HEK293 (cell line): Measurements from ENCODE around the gene MTERF1.

Experiments
- CTCF ChIA-PET: fragments of 350-600 bp; formaldehyde crosslinking; extraction: SDS; loops from one replicate; lab custom pipeline; 2021; ENCODE audit warnings: antibody characterized with exemption; lab: Yijun Ruan, JAX
- POLR2A ChIA-PET: fragments of 300-600 bp; formaldehyde crosslinking; extraction: SDS; loops from one replicate; lab custom pipeline; 2020; ENCODE audit warnings: antibody characterized with exemption, inconsistent platforms; lab: Yijun Ruan, JAX
- H3K27ac ChIP-seq: fragments of 200-500 bp; sonication (Bioruptor generic); 2 replicates; pipeline ENCODE4 v1.5.1; 2014; ENCODE audit warnings: low read depth, low read length, control low read depth, inconsistent platforms; ENCODE audit errors: extremely low read depth
- H3K36me3 ChIP-seq, 2 experiments: fragments of 200-500 bp in 1 of 2; sonication (Bioruptor generic) in 1 of 2; 1 replicate in 1 of 2; 2 replicates in 1 of 2; pipeline ENCODE4 v1.5.1; 2014 to 2017; ENCODE audit warnings: inconsistent platforms in 2 of 2, low read length in 2 of 2; ENCODE audit not compliant: control insufficient read depth in 2 of 2, insufficient read depth in 1 of 2
- H3K4me1 ChIP-seq: fragments of 200-500 bp; sonication (Bioruptor generic); 2 replicates; pipeline ENCODE4 v1.5.1; 2014; ENCODE audit warnings: mild to moderate bottlenecking, low read length, inconsistent platforms; ENCODE audit not compliant: control insufficient read depth, insufficient read depth
- H3K4me3 ChIP-seq: 2 replicates; pipeline ENCODE4 v1.5.1; 2011; ENCODE audit warnings: low read depth, mild to moderate bottlenecking, control low read depth, low read length, moderate library complexity
- H3K9me3 ChIP-seq: fragments of 200-500 bp; sonication (Bioruptor generic); 2 replicates; pipeline ENCODE4 v1.5.1; 2014; ENCODE audit warnings: low read depth, low read length, inconsistent platforms; ENCODE audit not compliant: control insufficient read depth, insufficient read depth
- BCL11B ChIP-seq: fragments of 450-650 bp; formaldehyde crosslinking; IDR thresholded peaks from 2 replicates; pipeline ENCODE4 v1.5.1; 2016; ENCODE audit warnings: low read depth, missing biosample characterization, missing genetic modification characterization
- EGR2 ChIP-seq: fragments of 450-650 bp; formaldehyde crosslinking; IDR thresholded peaks from 2 replicates; pipeline ENCODE4 v1.5.1; 2016; ENCODE audit warnings: low read depth, missing biosample characterization, missing genetic modification characterization
- KLF10 ChIP-seq: fragments of 450-650 bp; IDR thresholded peaks from 2 replicates; pipeline ENCODE4 v1.5.1; 2018; ENCODE audit warnings: missing biosample characterization, mild to moderate bottlenecking, missing genetic modification characterization
- SP2 ChIP-seq: fragments of 450-650 bp; formaldehyde crosslinking; IDR thresholded peaks from 2 replicates; pipeline ENCODE4 v1.5.1; 2016; ENCODE audit warnings: missing biosample characterization, missing genetic modification characterization
- TRIM28 ChIP-seq: IDR thresholded peaks from 2 replicates; pipeline ENCODE4 v1.6.1; 2011; ENCODE audit warnings: low read length, control low read depth, borderline replicate concordance
- WT1 ChIP-seq: fragments of 450-650 bp; formaldehyde crosslinking; IDR thresholded peaks from 2 replicates; pipeline ENCODE4 v1.5.1; 2016; ENCODE audit warnings: missing biosample characterization, missing genetic modification characterization
- ZBTB20 ChIP-seq: fragments of 450-650 bp; formaldehyde crosslinking; IDR thresholded peaks from 2 replicates; pipeline ENCODE4 v1.5.1; 2016; ENCODE audit warnings: missing biosample characterization, missing genetic modification characterization
- ZBTB44 ChIP-seq: fragments of 450-650 bp; IDR thresholded peaks from 2 replicates; pipeline ENCODE4 v1.5.1; 2018; ENCODE audit warnings: missing biosample characterization, mild to moderate bottlenecking, missing genetic modification characterization
- ZIC2 ChIP-seq: fragments of 450-650 bp; formaldehyde crosslinking; IDR thresholded peaks from 2 replicates; pipeline ENCODE4 v1.5.1; 2016; ENCODE audit warnings: missing biosample characterization, missing genetic modification characterization
- ZNF169 ChIP-seq: fragments of 450-650 bp; formaldehyde crosslinking; IDR thresholded peaks from 2 replicates; pipeline ENCODE4 v1.5.1; 2016; ENCODE audit warnings: missing biosample characterization, missing genetic modification characterization
- ZNF311 ChIP-seq: fragments of 450-650 bp; formaldehyde crosslinking; IDR thresholded peaks from 2 replicates; pipeline ENCODE4 v1.5.1; 2017; ENCODE audit warnings: missing biosample characterization, missing genetic modification characterization, borderline replicate concordance
- ZNF391 ChIP-seq: fragments of 450-650 bp; formaldehyde crosslinking; IDR thresholded peaks from 2 replicates; pipeline ENCODE4 v1.5.1; 2016; ENCODE audit warnings: low read depth, missing biosample characterization, missing genetic modification characterization, borderline replicate concordance
- ZNF449 ChIP-seq: fragments of 450-650 bp; formaldehyde crosslinking; IDR thresholded peaks from 2 replicates; pipeline ENCODE4 v1.5.1; 2017; ENCODE audit warnings: missing biosample characterization, mild to moderate bottlenecking, missing genetic modification characterization, moderate library complexity
- ZNF473 ChIP-seq: fragments of 450-650 bp; formaldehyde crosslinking; IDR thresholded peaks from 2 replicates; pipeline ENCODE4 v1.5.1; 2017; ENCODE audit warnings: missing biosample characterization, missing genetic modification characterization
- ZNF510 ChIP-seq: fragments of 450-650 bp; formaldehyde crosslinking; IDR thresholded peaks from 2 replicates; pipeline ENCODE4 v1.5.1; 2018; ENCODE audit warnings: mild to moderate bottlenecking, missing genetic modification characterization, missing biosample characterization; ENCODE audit not compliant: insufficient replicate concordance
- ZNF518A ChIP-seq: fragments of 450-650 bp; formaldehyde crosslinking; conservative IDR thresholded peaks from 2 replicates; pipeline ENCODE4 v1.5.1; 2016; ENCODE audit warnings: low read depth, missing biosample characterization, missing genetic modification characterization
- ZNF621 ChIP-seq: fragments of 450-650 bp; formaldehyde crosslinking; IDR thresholded peaks from 2 replicates; pipeline ENCODE4 v1.5.1; 2017; ENCODE audit warnings: missing biosample characterization, missing genetic modification characterization
- TF ChIP-seq, protein P1 (sequence below): fragments of 450-650 bp; formaldehyde crosslinking; IDR thresholded peaks from 2 replicates; pipeline ENCODE4 v1.5.1; 2016; ENCODE audit warnings: missing biosample characterization, missing genetic modification characterization
- TF ChIP-seq, protein P2 (sequence below): fragments of 450-650 bp; formaldehyde crosslinking; IDR thresholded peaks from 2 replicates; pipeline ENCODE4 v1.5.1; 2016; ENCODE audit warnings: missing biosample characterization, missing genetic modification characterization
- TF ChIP-seq, protein P3 (sequence below): fragments of 450-650 bp; formaldehyde crosslinking; IDR thresholded peaks from 2 replicates; pipeline ENCODE4 v1.5.1; 2016; ENCODE audit warnings: missing biosample characterization, missing genetic modification characterization
- TF ChIP-seq, protein P4 (sequence below): sonication (generic); formaldehyde crosslinking; IDR thresholded peaks from 2 replicates; pipeline ENCODE4 v1.8.1; 2022; ENCODE audit warnings: mild to moderate bottlenecking, moderate library complexity, missing genetic modification reagents

MTERF1 gene

DNA sequence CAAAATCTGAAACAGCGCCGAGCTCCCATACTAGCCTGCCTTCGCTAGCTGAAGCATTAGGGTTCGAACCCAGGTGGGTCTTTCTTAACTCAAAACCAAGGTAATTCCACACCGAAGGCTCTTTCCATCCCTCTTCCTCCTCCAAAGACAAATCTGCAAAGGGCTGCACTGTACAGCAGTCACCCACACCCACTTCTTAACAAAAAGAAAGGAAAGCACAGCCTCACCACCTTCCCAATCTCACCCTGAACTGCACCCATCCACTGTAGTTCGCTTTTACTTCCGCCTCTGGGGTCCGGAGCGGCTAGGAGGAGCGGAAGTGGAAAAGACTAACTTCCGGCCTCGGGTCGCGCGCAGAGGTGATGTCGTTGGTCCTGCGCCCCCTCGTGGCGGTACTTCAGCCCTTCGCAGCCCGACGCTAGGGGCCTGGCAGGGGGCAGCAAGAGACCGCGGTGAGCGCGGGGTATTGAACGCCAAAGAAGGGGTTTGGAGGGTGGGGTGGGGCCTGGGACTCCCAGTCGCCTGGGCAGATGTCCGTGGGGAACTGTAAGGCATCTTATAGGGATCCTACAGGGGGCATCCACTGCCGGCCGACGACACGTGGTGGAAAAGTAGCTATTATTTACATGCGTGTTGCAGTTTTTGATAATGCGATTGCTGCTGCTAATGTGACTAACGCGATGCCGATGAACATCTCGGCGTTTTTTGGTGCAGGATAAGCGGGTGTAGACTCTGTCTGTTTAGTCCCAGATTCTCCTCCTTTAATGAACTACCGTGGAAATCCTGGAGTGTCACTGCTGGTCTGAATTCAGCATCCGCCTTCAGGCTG is at the start of gene MTERF1:
Gene MTERF1, minus strand, starts transcription at position 290 of the 829 bp plus-strand sequence. CDS start 619 bp downstream, outside the sequence.
- Histone ChIP-seq H3K27ac (peak within 1 kb of the TSS; percentile 1; the same call in 1 of the 2 replicates), H3K4me3 (peak within 1 kb of the TSS; percentile 72), H3K36me3 (peaks cover 0 to 23% of the 10 kb centered on the region in 2 experiments; a peak in 1 of 3 replicates), H3K9me3 (no peaks in the 10 kb centered on the region), H3K4me1 (peaks cover 14% of the 10 kb centered on the region)
- POLR2A ChIA-PET, result interaction anchor here (1.0 to 1.9 kb wide), 3 partner anchors 60 to 567 kb away, joined by 3 to 12 read pairs (median 10); partner anchors contain the start of genes AKAP9 and GATAD1
- CTCF ChIA-PET, result interaction anchor here (0.5 to 3.3 kb wide), 34 partner anchors 9 to 818 kb away, joined by 3 to 30 read pairs (median 4); partner anchors contain the start of genes AKAP9, CYP51A1 and GATAD1
- no peak for TF ChIP-seq KLF10 (tag by site-specific recombination)
- TF ChIP-seq, protein P1, sequence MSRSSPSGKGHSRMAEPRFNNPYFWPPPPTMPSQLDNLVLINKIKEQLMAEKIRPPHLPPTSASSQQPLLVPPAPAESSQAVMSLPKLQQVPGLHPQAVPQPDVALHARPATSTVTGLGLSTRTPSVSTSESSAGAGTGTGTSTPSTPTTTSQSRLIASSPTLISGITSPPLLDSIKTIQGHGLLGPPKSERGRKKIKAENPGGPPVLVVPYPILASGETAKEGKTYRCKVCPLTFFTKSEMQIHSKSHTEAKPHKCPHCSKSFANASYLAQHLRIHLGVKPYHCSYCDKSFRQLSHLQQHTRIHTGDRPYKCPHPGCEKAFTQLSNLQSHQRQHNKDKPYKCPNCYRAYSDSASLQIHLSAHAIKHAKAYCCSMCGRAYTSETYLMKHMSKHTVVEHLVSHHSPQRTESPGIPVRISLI (tag by site-specific recombination), result no peak
- TF ChIP-seq EGR2, result no peak
- no peak; the same call in 1 of the 2 replicates for TF ChIP-seq ZBTB44 (tag by site-specific recombination)
- TF ChIP-seq TRIM28, result no peak
- TF ChIP-seq, protein P2, sequence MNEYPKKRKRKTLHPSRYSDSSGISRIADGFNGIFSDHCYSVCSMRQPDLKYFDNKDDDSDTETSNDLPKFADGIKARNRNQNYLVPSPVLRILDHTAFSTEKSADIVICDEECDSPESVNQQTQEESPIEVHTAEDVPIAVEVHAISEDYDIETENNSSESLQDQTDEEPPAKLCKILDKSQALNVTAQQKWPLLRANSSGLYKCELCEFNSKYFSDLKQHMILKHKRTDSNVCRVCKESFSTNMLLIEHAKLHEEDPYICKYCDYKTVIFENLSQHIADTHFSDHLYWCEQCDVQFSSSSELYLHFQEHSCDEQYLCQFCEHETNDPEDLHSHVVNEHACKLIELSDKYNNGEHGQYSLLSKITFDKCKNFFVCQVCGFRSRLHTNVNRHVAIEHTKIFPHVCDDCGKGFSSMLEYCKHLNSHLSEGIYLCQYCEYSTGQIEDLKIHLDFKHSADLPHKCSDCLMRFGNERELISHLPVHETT (tag by site-specific recombination), result 0 out of 2 replicates have a peak, but pooled peaks have one; percentile 64
- peak; percentile 70 for TF ChIP-seq ZIC2 (tag by site-specific recombination)
- TF ChIP-seq WT1 (tag by site-specific recombination), result peak; percentile 29; the same call in 1 of the 2 replicates
- peak; percentile 19; the same call in 1 of the 2 replicates for TF ChIP-seq ZBTB20
- TF ChIP-seq, protein P3, sequence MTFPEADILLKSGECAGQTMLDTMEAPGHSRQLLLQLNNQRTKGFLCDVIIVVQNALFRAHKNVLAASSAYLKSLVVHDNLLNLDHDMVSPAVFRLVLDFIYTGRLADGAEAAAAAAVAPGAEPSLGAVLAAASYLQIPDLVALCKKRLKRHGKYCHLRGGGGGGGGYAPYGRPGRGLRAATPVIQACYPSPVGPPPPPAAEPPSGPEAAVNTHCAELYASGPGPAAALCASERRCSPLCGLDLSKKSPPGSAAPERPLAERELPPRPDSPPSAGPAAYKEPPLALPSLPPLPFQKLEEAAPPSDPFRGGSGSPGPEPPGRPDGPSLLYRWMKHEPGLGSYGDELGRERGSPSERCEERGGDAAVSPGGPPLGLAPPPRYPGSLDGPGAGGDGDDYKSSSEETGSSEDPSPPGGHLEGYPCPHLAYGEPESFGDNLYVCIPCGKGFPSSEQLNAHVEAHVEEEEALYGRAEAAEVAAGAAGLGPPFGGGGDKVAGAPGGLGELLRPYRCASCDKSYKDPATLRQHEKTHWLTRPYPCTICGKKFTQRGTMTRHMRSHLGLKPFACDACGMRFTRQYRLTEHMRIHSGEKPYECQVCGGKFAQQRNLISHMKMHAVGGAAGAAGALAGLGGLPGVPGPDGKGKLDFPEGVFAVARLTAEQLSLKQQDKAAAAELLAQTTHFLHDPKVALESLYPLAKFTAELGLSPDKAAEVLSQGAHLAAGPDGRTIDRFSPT (tag by site-specific recombination), result no peak
- no peak for TF ChIP-seq ZNF449
- TF ChIP-seq, protein P4, sequence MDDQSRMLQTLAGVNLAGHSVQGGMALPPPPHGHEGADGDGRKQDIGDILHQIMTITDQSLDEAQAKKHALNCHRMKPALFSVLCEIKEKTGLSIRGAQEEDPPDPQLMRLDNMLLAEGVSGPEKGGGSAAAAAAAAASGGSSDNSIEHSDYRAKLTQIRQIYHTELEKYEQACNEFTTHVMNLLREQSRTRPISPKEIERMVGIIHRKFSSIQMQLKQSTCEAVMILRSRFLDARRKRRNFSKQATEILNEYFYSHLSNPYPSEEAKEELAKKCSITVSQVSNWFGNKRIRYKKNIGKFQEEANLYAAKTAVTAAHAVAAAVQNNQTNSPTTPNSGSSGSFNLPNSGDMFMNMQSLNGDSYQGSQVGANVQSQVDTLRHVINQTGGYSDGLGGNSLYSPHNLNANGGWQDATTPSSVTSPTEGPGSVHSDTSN, result peak; percentile 78; the same call in 1 of the 2 replicates
- TF ChIP-seq ZNF311 (tag by site-specific recombination), result no peak
- TF ChIP-seq SP2 (tag by site-specific recombination), result peak; percentile 72
- peak; percentile 99 for TF ChIP-seq ZNF518A (tag by site-specific recombination)
- no peak for TF ChIP-seq ZNF510 (tag by site-specific recombination)
- no peak for TF ChIP-seq ZNF473 (tag by site-specific recombination)
- TF ChIP-seq ZNF169 (tag by site-specific recombination), result no peak
- TF ChIP-seq ZNF391 (tag by site-specific recombination), result no peak; the same call in 1 of the 2 replicates
- no peak for TF ChIP-seq ZNF621 (tag by site-specific recombination)
- TF ChIP-seq BCL11B (tag by site-specific recombination), result no peak
